IMR-90 (cell line): Measurements from ENCODE around the gene ASPHD2. TPM values are rescaled to one million over a fixed set of nuclear protein-coding genes. Genes with fewer than 3 reads are reported as not detected.

Experiments
- ATAC-seq: fragments of 200-7000 bp; cut with Tn5 transposase; 2 replicates; pipeline ENCODE4 v1.9.1; 2020; ENCODE audit warnings: low read depth, mild to moderate bottlenecking, moderate library complexity
- BruUV-seq: library from RNA; stranded (reverse); fragments of 400-500 nt; replicated peaks from 2 replicates; lab custom pipeline; 2021; lab: Mats Ljungman, UMichigan
- CTCF ChIA-PET: fragments of 300-600 bp; formaldehyde crosslinking; extraction: SDS; loops from one replicate; lab custom pipeline; 2021; ENCODE audit warnings: antibody characterized with exemption; lab: Yijun Ruan, JAX
- POLR2A ChIA-PET: fragments of 300-600 bp; sonication (Branson Sonifier 250); formaldehyde crosslinking; loops from one replicate; lab custom pipeline; 2022; ENCODE audit warnings: antibody characterized with exemption; ENCODE audit not compliant: unreplicated experiment; lab: Charles Lee
- DNase-seq: peaks from one replicate; pipeline ENCODE4 v3.0.0; 2013
- H2AFZ ChIP-seq: replicated peaks from 2 replicates; pipeline ENCODE3; 2013; ENCODE audit warnings: low read length, mild to moderate bottlenecking; ENCODE audit not compliant: poor library complexity
- H2AK5ac ChIP-seq: 2 replicates; pipeline ENCODE4 v1.6.1; 2013; ENCODE audit warnings: low read depth, low read length, inconsistent platforms
- H2AK9ac ChIP-seq: replicated peaks from 2 replicates; pipeline ENCODE3; 2013; ENCODE audit warnings: mild to moderate bottlenecking, low read depth, low read length, moderate library complexity; ENCODE audit not compliant: poor library complexity
- H2BK120ac ChIP-seq: 2 replicates; pipeline ENCODE4 v1.6.1; 2013; ENCODE audit warnings: low read depth, low read length, inconsistent platforms
- H2BK15ac ChIP-seq: 3 replicates; pipeline ENCODE4 v1.6.1; 2013; ENCODE audit warnings: low read depth, low read length, inconsistent platforms
- H2BK20ac ChIP-seq: 2 replicates; pipeline ENCODE4 v1.6.1; 2013; ENCODE audit warnings: low read depth, mild to moderate bottlenecking, inconsistent platforms, low read length, moderate library complexity
- H2BK5ac ChIP-seq: 2 replicates; pipeline ENCODE4 v1.6.1; 2013; ENCODE audit warnings: mild to moderate bottlenecking, low read depth, low read length, inconsistent platforms; ENCODE audit not compliant: poor library complexity, severe bottlenecking
- H3K14ac ChIP-seq: replicated peaks from 2 replicates; pipeline ENCODE4 v1.6.1; 2013; ENCODE audit warnings: low read depth, low read length, inconsistent platforms
- H3K18ac ChIP-seq: 2 replicates; pipeline ENCODE4 v1.6.1; 2013; ENCODE audit warnings: low read depth, low read length, control low read depth
- H3K23ac ChIP-seq: 2 replicates; pipeline ENCODE4 v1.6.1; 2013; ENCODE audit warnings: low read depth, low read length, inconsistent platforms
- H3K27ac ChIP-seq: 2 replicates; pipeline ENCODE4 v1.5.1; 2013; ENCODE audit warnings: mild to moderate bottlenecking, control low read depth, low read length; ENCODE audit not compliant: insufficient read depth
- H3K27me3 ChIP-seq: 2 replicates; pipeline ENCODE4 v1.6.1; 2013; ENCODE audit warnings: low read length; ENCODE audit not compliant: control insufficient read depth, insufficient read depth
- H3K36me3 ChIP-seq: 2 replicates; pipeline ENCODE4 v1.6.1; 2013; ENCODE audit warnings: low read length, mixed read lengths; ENCODE audit not compliant: control insufficient read depth, insufficient read depth
- H3K4ac ChIP-seq: 2 replicates; pipeline ENCODE4 v1.6.1; 2013; ENCODE audit warnings: low read depth, low read length, inconsistent platforms
- H3K4me1 ChIP-seq: 2 replicates; pipeline ENCODE4 v1.6.1; 2013; ENCODE audit warnings: low read length, mixed read lengths; ENCODE audit not compliant: control insufficient read depth, insufficient read depth
- H3K4me2 ChIP-seq: 2 replicates; pipeline ENCODE4 v1.6.1; 2013; ENCODE audit warnings: low read depth, mild to moderate bottlenecking, control low read depth, low read length, moderate library complexity
- H3K4me3 ChIP-seq: 2 replicates; pipeline ENCODE4 v1.5.1; 2013; ENCODE audit warnings: low read depth, mild to moderate bottlenecking, control low read depth, low read length, moderate library complexity; ENCODE audit not compliant: insufficient read depth
- H3K56ac ChIP-seq: 2 replicates; pipeline ENCODE4 v1.6.1; 2013; ENCODE audit warnings: low read length, inconsistent platforms; ENCODE audit not compliant: insufficient read depth; ENCODE audit errors: extremely low read depth
- H3K79me1 ChIP-seq, 2 experiments: 2 replicates each; pipeline ENCODE4 v1.6.1; 2013; ENCODE audit warnings: low read length in 2 of 2, inconsistent platforms in 1 of 2, low read depth in 1 of 2
- H3K9ac ChIP-seq: 2 replicates; pipeline ENCODE4 v1.6.1; 2013; ENCODE audit warnings: low read depth, low read length, control low read depth
- H3K9me1 ChIP-seq: 2 replicates; pipeline ENCODE4 v1.6.1; 2013; ENCODE audit warnings: low read length, inconsistent platforms; ENCODE audit not compliant: insufficient read depth
- H3K9me3 ChIP-seq: 2 replicates; pipeline ENCODE4 v1.6.1; 2013; ENCODE audit warnings: low read length; ENCODE audit not compliant: control insufficient read depth, insufficient read depth
- H4K20me1 ChIP-seq: 2 replicates; pipeline ENCODE4 v1.6.1; 2013; ENCODE audit warnings: low read length, inconsistent platforms; ENCODE audit not compliant: insufficient read depth
- H4K5ac ChIP-seq: 2 replicates; pipeline ENCODE4 v1.6.1; 2013; ENCODE audit warnings: mild to moderate bottlenecking, low read depth, low read length, control low read depth
- H4K8ac ChIP-seq, 2 experiments: 2 replicates each; pipeline ENCODE4 v1.6.1; 2013; ENCODE audit warnings: low read depth in 2 of 2, low read length in 2 of 2, control low read depth in 1 of 2, inconsistent platforms in 1 of 2
- H4K91ac ChIP-seq: 2 replicates; pipeline ENCODE4 v1.6.1; 2013; ENCODE audit warnings: low read depth, low read length, inconsistent platforms; ENCODE audit not compliant: insufficient read depth
- BHLHE40 ChIP-seq: fragments of 150-350 bp; IDR thresholded peaks from 2 replicates; pipeline ENCODE4 v1.6.1; 2016; ENCODE audit warnings: mild to moderate bottlenecking, low read depth, low read length
- CEBPB ChIP-seq: IDR thresholded peaks from 2 replicates; pipeline ENCODE4 v1.6.1; 2012; ENCODE audit warnings: low read depth, low read length, improper control_type of control experiment
- CHD1 ChIP-seq: IDR thresholded peaks from 2 replicates; pipeline ENCODE4 v1.6.1; 2012; ENCODE audit warnings: low read depth, low read length, improper control_type of control experiment
- ELK1 ChIP-seq: fragments of 150-350 bp; IDR thresholded peaks from 2 replicates; pipeline ENCODE4 v1.6.1; 2016; ENCODE audit warnings: low read depth, mild to moderate bottlenecking, low read length, moderate library complexity, borderline replicate concordance
- FOS ChIP-seq: fragments of 150-350 bp; IDR thresholded peaks from 2 replicates; pipeline ENCODE4 v1.6.1; 2016; ENCODE audit warnings: low read depth, low read length
- MAFK ChIP-seq: IDR thresholded peaks from 2 replicates; pipeline ENCODE4 v1.6.1; 2012; ENCODE audit warnings: low read depth, low read length, improper control_type of control experiment
- MAZ ChIP-seq: IDR thresholded peaks from 2 replicates; pipeline ENCODE4 v1.6.1; 2012; ENCODE audit warnings: low read depth, mild to moderate bottlenecking, low read length, improper control_type of control experiment, moderate library complexity, borderline replicate concordance
- MXI1 ChIP-seq: IDR thresholded peaks from 2 replicates; pipeline ENCODE4 v1.6.1; 2012; ENCODE audit warnings: low read depth, mild to moderate bottlenecking, low read length, moderate library complexity, borderline replicate concordance
- NFE2L2 ChIP-seq: fragments of 150-350 bp; IDR thresholded peaks from 2 replicates; pipeline ENCODE4 v1.6.1; 2016; ENCODE audit warnings: low read depth, mild to moderate bottlenecking, low read length
- POLR2A ChIP-seq: IDR thresholded peaks from 2 replicates; pipeline ENCODE4 v1.6.1; 2012; ENCODE audit warnings: mild to moderate bottlenecking, low read depth, low read length
- RAD21 ChIP-seq: IDR thresholded peaks from 2 replicates; pipeline ENCODE4 v1.6.1; 2012; ENCODE audit warnings: low read length, improper control_type of control experiment
- RCOR1 ChIP-seq: IDR thresholded peaks from 2 replicates; pipeline ENCODE4 v1.6.1; 2012; ENCODE audit warnings: mild to moderate bottlenecking, low read length, improper control_type of control experiment; ENCODE audit not compliant: insufficient replicate concordance
- RFX5 ChIP-seq: IDR thresholded peaks from 2 replicates; pipeline ENCODE4 v1.8.0; 2012; ENCODE audit warnings: low read depth, mild to moderate bottlenecking, low read length, moderate library complexity
- SMC3 ChIP-seq: fragments of 150-350 bp; IDR thresholded peaks from 2 replicates; pipeline ENCODE4 v1.6.1; 2016; ENCODE audit warnings: low read depth, mild to moderate bottlenecking, antibody characterized with exemption, low read length, moderate library complexity
- USF2 ChIP-seq: fragments of 150-350 bp; IDR thresholded peaks from 2 replicates; pipeline ENCODE4 v1.6.1; 2017; ENCODE audit warnings: mild to moderate bottlenecking, antibody characterized with exemption, low read length, low read depth
- WGBS, 2 experiments: methylation state at CpG; one replicate each; pipeline versions ENCODE4 v1.1.5 to v1.1.7; 2013; ENCODE audit warnings: missing lambda C conversion rate in 2 of 2; ENCODE audit not compliant: insufficient read length in 1 of 2; ENCODE audit errors: extremely low coverage in 2 of 2; 5-methylcytosine and 5-hydroxymethylcytosine counted together
- dilution Hi-C: fragments of 300-500 bp; cut with HindIII; formaldehyde crosslinking; loops from one replicate; pipeline ENCODE4 v1.14.3; 2018; ENCODE audit warnings: low sequenced_read_pairs; ENCODE audit not compliant: unreplicated experiment
- in situ Hi-C: fragments of 300-500 bp; cut with MboI; formaldehyde crosslinking; loops from 3 replicates; pipeline ENCODE4 v1.14.3; 2019; ENCODE audit warnings: low sequenced_read_pairs, inconsistent platforms, mixed read lengths
- intact Hi-C: fragments of 100-400 bp; cut with micrococcal nuclease; formaldehyde crosslinking; loops from 2 replicates; pipeline ENCODE4 v1.10.0; 2022
- polyA plus RNA-seq, 3 experiments: library from polyadenylated mRNA; depleted of rRNA; stranded (reverse); fragments of >200 nt; gene quantifications; 2 replicates each; pipeline ENCODE4 v1.2.3, GENCODE V29; 2012; ENCODE audit warnings: low replicate concordance in 1 of 3
- total RNA-seq: library from RNA; depleted of rRNA; stranded (reverse); fragments of >200 nt; gene quantifications from 2 replicates; pipeline ENCODE4 v1.2.3, GENCODE V29; 2012
- TF ChIP-seq, protein P1 (sequence below): conservative IDR thresholded peaks from 2 replicates; pipeline ENCODE4 v1.5.1; 2012; ENCODE audit warnings: mild to moderate bottlenecking, low read depth, low read length, improper control_type of control experiment

Gene ASPHD2
- total and polyA plus RNA-seq, 2 of the 4 experiments (the other 2 are of a cell fraction): 1.3 to 1.4 TPM

- Histone ChIP-seq H2AK5ac (no peak overlapping the region), H3K9me1 (no peaks in the 10 kb centered on the region), H3K14ac (no peak overlapping the region), H2BK5ac (no peak overlapping the region), H3K4me2 (no peak overlapping the region), H2AK9ac (no peak overlapping the region), H3K36me3 (peaks cover 36% of the 10 kb centered on the region), H2BK15ac (no peak overlapping the region), H3K56ac (no peak overlapping the region), H3K18ac (no peak overlapping the region), H3K4ac (no peak overlapping the region), H2BK20ac (no peak overlapping the region), H4K8ac (no peak overlapping the region), H3K9ac (no peak overlapping the region), H2BK120ac (no peak overlapping the region), H3K4me3 (no peak overlapping the region), H2AFZ (no peak overlapping the region), H4K91ac (no peak overlapping the region), H3K4me1 (no peaks in the 10 kb centered on the region), H3K79me1 (peaks cover 0 to 4% of the 10 kb centered on the region in 2 experiments; a peak in 2 of 4 replicates), H4K5ac (no peak overlapping the region), H4K20me1 (no peaks in the 10 kb centered on the region), H3K23ac (no peak overlapping the region), H3K27ac (no peak overlapping the region), H3K27me3 (no peaks in the 10 kb centered on the region), H3K9me3 (no peaks in the 10 kb centered on the region)
- ChIA-PET CTCF (no interaction called here), POLR2A (no interaction called here)
- BruUV-seq: no TSS peak
- ATAC-seq: no peak
- in situ Hi-C loops: no loop called here
- TF ChIP-seq ELK1: no peak
- no peak for TF ChIP-seq CHD1
- TF ChIP-seq NFE2L2: no peak
- TF ChIP-seq RFX5: no peak
- TF ChIP-seq MAZ: no peak
- no peak for TF ChIP-seq POLR2A
- TF ChIP-seq, protein P1, sequence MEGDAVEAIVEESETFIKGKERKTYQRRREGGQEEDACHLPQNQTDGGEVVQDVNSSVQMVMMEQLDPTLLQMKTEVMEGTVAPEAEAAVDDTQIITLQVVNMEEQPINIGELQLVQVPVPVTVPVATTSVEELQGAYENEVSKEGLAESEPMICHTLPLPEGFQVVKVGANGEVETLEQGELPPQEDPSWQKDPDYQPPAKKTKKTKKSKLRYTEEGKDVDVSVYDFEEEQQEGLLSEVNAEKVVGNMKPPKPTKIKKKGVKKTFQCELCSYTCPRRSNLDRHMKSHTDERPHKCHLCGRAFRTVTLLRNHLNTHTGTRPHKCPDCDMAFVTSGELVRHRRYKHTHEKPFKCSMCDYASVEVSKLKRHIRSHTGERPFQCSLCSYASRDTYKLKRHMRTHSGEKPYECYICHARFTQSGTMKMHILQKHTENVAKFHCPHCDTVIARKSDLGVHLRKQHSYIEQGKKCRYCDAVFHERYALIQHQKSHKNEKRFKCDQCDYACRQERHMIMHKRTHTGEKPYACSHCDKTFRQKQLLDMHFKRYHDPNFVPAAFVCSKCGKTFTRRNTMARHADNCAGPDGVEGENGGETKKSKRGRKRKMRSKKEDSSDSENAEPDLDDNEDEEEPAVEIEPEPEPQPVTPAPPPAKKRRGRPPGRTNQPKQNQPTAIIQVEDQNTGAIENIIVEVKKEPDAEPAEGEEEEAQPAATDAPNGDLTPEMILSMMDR: no peak
- TF ChIP-seq SMC3: no peak
- no peak for TF ChIP-seq USF2
- no peak for TF ChIP-seq RAD21
- no peak for TF ChIP-seq RCOR1
- no peak for TF ChIP-seq MAFK
- no peak for TF ChIP-seq MXI1
- TF ChIP-seq BHLHE40: no peak
- TF ChIP-seq CEBPB: no peak
- no peak for TF ChIP-seq FOS
- dilution Hi-C loops: no loop called here
- 83% methylated on average over 1 of the region's 9 CpGs; no CpG with 5 or more reads in 1 of the 2 experiments for WGBS, 2 experiments
- DNase-seq: no peak
- intact Hi-C loops: no loop called here
These were observed 24.2 kb downstream of the ASPHD2 start for GRCh38 chr22:26453216-26453615.
